ENCODE data around the gene ZNF614. TPM values are rescaled to one million over a fixed set of nuclear protein-coding genes. Genes with fewer than 3 reads are reported as not detected.

ZNF614 gene
- total and polyA plus RNA-seq, 9 of the 15 experiments (the other 6 are each of a cell fraction or from before 2014, with no cell fraction given): 4.9 to 16.3 (median 11.4) TPM

GRCh38 chr19:52007806-52008557 lies 20.2 kb downstream of the ZNF614 start, which contains the start of gene ZNF615 (continued):
- TF ChIP-seq LEF1 (IDR thresholded peaks at IDR 0.05): no peak
- TF ChIP-seq CTBP1 (IDR thresholded peaks at IDR 0.05; ENCODE audit: borderline replicate concordance): peak; percentile 63
- TF ChIP-seq ARID4B (CRISPR knock-in tag; IDR thresholded peaks at IDR 0.05): no peak
- no peak for TF ChIP-seq CREB1 (IDR thresholded peaks at IDR 0.05)
- no peak for TF ChIP-seq CREB1 (CRISPR knock-in tag; IDR thresholded peaks at IDR 0.05)
- TF ChIP-seq ZMIZ1 (IDR thresholded peaks at IDR 0.05; ENCODE audit: low read depth in 2 of 2, low read length in 2 of 2): no peak
- TF ChIP-seq CBX8 (IDR thresholded peaks at IDR 0.05; ENCODE audit: borderline replicate concordance, extremely low read depth, low read depth, low read length, poor library complexity, severe bottlenecking): no peak
- no peak for TF ChIP-seq PTRF (tag; IDR thresholded peaks at IDR 0.05)
- TF ChIP-seq, protein P1, sequence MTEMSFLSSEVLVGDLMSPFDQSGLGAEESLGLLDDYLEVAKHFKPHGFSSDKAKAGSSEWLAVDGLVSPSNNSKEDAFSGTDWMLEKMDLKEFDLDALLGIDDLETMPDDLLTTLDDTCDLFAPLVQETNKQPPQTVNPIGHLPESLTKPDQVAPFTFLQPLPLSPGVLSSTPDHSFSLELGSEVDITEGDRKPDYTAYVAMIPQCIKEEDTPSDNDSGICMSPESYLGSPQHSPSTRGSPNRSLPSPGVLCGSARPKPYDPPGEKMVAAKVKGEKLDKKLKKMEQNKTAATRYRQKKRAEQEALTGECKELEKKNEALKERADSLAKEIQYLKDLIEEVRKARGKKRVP (CRISPR knock-in tag; IDR thresholded peaks at IDR 0.05): 0 out of 2 replicates have a peak, but pooled peaks have one; percentile 20
- no peak for TF ChIP-seq SMAD2 (IDR thresholded peaks at IDR 0.05; ENCODE audit: low read depth, low read length)
- 0 out of 4 replicates have a peak, but pooled peaks of 1 of the 2 experiments have one; percentile 4 for TF ChIP-seq RAD21 (CRISPR knock-in tag; conservative IDR thresholded peaks at IDR 0.05 in 1 of 2, IDR thresholded peaks at IDR 0.05 in 1 of 2)
- TF ChIP-seq SMARCC2 (IDR thresholded peaks at IDR 0.05; ENCODE audit: low read depth): no peak
- no peak for TF ChIP-seq ZNF507 (tag; conservative IDR thresholded peaks at IDR 0.05)
- no peak for TF ChIP-seq CREB5 (CRISPR knock-in tag; IDR thresholded peaks at IDR 0.05)
- TF ChIP-seq RBM15 (IDR thresholded peaks at IDR 0.05; ENCODE audit: insufficient read depth, low read length): no peak

All from K562 (cell line).